Myocyte (in vitro differentiated cells): ENCODE data around the gene TMEM63C. TPM values are rescaled to one million over a fixed set of nuclear protein-coding genes. Genes with fewer than 3 reads are reported as not detected.

Experiments used
- DNase-seq: peaks from one replicate; pipeline ENCODE4 v3.0.0-alpha.2; 2012; ENCODE audit warnings: low read depth
- polyA plus RNA-seq: library from polyadenylated mRNA; unstranded; fragments of >200 nt; gene quantifications from one replicate; pipeline ENCODE4 v1.2.1, GENCODE V29; 2012; ENCODE audit warnings: missing spikeins
- total RNA-seq: library from RNA; depleted of rRNA; stranded (reverse); fragments of >200 nt; gene quantifications from 2 replicates; pipeline ENCODE4 v1.2.3, GENCODE V29; 2014

TMEM63C gene
- total RNA-seq: 0.08 and 0.16 TPM in 2 replicates
- 0.04 TPM for polyA plus RNA-seq

GRCh38 chr14:77181603-77182437, at the start of gene TMEM63C:
TSS of gene TMEM63C (plus strand) at chr14:77181798. CDS start at chr14:77218814, 37,016 bp downstream.
- no peak for DNase-seq

- DNase-seq: no peak
Observed at GRCh38 chr14:77131871-77132486, 49.6 kb upstream of the TMEM63C start.

GRCh38 chr14:77133720-77134338, 47.8 kb upstream of the TMEM63C start:
- DNase-seq: peak; percentile 77

- no peak for DNase-seq
Observed at GRCh38 chr14:77139022-77139421, 42.6 kb upstream of the TMEM63C start.

DNA sequence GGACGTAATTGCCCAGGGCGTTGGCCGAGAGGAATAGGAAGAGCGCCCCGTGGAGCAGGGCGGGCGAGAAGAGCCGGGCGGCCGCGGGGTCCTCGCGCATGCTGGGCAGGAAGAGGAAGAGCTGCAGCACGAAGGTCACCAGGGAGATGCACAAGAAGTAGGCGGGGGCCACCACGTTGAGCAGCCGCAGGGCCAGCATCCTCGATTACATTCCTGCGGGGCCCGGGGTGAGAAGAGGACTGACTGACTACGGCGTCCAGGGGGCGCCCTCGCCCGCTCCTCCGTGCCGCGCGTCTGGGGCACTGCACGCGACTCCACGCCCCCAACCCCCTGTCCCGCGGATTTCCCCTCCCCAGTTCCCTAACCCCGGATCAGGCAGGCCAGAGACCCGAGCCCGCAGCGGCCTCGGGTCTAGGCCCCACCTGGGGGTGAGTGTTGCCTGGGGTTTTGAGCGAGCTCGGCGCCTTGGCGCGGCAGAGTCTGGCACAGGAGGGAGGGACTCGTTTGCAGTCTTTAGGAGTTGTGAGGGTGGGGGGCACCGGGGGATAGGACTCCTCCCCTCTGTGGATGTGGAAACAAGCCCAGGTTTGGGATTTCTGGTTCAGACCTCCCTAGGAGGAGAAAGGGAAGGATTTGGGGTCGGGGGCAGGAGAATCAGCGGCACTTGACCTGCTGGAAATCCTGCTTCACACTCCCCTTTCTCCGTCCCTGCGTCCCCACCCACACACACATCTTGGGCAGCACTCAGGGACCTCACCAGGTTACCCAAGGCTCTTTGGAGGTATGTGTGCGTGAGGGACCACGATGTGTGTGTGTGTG, 41.8 kb upstream of the TMEM63C start:
- DNase-seq: no peak

- DNase-seq: no peak
Observed at GRCh38 chr14:77140359-77141213, 41.0 kb upstream of the TMEM63C start.

DNA sequence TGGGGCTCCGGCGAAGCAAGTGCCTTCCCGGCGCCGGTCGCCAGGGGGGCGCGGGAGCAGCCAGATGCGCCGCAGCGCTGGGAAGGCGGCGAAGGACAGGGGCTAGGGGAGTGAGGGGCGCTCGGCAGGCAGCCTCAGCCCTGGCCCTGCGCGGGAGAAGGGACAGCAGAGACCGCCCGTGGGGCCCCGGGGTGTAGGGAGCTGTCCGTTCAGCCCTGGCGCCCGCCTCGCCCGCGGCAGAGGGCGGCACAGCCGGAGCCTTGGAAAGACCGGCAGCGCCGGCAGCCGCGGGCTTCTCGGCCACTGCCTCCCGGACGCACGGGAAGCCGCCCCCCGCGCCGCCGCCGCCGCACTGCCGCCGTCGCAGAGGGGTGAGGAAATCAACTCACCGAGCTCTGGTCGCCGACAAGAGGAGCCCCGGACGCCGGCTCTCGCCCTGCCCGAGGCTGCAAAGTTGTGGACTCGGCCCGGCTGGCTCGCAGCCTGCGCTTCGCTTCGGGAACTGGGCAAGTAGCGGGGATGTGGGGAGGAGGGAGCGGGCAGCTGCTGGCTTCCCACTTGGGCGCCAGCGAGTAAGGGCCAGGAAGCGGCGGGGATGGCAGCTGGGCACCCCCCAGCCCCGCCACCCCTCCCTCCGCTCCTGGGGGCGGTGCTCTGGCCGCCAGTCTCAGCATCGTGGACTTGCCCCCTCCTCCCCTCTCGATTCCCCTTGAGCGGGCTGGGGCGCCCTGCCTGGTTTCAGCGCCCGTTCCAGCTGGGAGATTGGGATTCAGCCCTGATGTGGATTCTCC, 40.2 kb upstream of the TMEM63C start, which contains the start of gene ZDHHC22:
Gene ZDHHC22 (minus strand): TSS at position 578 of the 791 bp plus-strand sequence. CDS start 2,053 bp downstream, outside the sequence.
- DNase-seq: peak; percentile 65

DNA sequence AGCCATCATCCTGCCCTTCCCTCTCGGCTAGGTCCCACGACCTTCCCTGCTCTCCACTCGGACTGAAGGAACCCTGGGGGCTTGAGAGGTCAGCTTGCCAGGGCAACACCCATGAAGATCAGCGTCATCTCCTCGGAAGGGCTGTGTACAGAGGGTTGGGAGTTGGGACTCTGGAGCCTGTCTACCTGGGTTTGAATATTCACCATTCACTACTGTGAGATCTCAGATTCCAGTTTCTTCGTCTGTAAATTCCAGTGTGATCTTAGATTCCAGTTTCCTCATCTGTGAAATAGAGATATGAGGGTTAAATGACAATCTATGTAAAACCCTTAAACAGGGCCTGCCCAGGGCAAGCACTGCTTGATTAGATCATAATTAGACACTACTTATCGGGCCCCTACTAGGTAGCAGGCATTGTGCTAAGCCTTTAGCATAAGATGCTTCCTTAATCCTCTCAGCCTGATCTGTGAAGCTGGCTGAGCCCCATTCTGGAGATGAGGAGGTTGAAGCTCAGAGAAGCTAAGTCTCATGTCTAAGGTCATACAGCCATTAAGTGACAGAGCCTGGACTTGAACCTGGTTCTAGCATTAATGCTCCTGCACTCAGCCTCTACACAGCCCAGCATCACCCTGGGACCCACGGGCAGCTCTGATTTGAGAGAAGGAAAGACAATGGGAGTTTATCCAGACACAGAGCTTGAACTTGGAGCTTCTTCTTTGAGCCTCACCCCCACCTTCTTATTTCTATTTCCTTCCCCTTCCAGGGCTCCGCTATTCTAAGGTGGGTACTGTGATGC, 39.4 kb upstream of the TMEM63C start:
- no peak for DNase-seq

DNA sequence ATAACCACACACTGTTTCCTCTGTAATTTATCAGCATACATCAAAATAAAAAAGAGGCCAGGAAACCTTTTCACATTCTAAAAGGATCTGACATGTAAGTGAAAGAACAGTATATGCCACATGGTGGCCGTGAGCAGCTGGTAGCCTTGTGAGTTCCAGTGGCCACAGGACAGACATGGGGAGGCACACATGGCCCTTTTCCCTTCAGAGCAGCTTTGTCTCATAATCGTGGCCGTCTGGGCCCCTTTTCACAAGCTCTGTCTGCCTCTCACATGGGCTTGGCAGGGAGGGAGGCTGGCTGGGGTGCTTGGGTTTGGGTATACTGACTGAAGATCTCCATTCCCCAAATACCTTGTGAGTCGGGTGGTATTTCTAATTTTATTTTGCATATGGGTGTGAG, 38.5 kb upstream of the TMEM63C start:
- DNase-seq: no peak

DNA sequence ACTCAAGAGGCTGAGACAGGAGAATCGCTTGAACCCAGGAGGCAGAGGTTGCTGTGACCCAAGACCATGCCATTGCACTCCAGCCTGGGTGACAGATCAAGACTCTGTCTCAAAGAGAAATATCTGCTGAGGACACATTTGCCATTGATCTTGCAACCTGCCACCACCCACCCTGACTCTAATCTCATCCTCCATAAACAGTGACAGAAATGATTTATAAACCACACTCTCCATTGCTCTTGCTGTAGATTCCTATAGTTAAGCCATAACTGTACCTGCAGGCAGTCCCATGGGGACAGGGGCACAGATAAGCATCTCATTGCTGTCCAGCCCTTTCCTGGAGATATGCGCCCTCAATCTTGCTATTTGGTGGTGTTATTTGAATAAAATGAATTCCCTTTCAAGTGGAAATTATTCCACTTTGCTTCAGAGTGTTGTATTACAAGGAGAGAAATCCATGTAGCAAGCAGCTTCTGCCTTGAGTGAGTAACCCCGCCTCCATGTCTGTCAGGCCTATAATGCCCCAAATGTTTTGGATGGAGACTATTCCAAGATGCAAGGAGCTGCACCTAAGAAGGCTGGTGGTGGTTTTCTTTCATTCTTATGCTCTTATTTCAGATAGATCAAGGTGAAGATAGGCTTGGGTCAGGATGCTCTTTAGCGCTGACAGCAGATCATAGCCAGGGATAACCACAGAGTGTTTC, 37.0 kb upstream of the TMEM63C start:
- DNase-seq: no peak

- no peak for DNase-seq
Observed at GRCh38 chr14:77145975-77146740, 35.4 kb upstream of the TMEM63C start.

GRCh38 chr14:77148510-77149231, 32.9 kb upstream of the TMEM63C start:
- DNase-seq: peak; percentile 73

DNA sequence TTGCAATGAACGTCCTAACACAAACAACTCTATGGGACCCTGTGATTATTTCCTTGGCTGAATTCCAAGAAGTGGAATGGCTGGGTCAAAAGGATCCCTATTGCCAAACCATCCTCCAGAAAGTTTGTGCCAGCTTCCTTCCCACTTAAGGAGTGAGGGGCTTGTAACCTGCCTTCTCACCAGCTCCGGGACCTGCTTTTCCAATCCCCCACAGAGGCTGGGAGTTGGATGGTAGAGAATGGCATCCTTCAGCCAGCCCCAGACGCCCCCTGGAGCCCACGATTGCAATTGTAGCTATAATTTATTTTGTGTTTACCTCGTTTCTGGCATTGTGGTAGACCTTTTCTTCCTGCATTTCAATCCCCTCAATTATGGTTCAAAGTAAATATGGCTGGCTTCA, 30.4 kb upstream of the TMEM63C start:
- no peak for DNase-seq

DNA sequence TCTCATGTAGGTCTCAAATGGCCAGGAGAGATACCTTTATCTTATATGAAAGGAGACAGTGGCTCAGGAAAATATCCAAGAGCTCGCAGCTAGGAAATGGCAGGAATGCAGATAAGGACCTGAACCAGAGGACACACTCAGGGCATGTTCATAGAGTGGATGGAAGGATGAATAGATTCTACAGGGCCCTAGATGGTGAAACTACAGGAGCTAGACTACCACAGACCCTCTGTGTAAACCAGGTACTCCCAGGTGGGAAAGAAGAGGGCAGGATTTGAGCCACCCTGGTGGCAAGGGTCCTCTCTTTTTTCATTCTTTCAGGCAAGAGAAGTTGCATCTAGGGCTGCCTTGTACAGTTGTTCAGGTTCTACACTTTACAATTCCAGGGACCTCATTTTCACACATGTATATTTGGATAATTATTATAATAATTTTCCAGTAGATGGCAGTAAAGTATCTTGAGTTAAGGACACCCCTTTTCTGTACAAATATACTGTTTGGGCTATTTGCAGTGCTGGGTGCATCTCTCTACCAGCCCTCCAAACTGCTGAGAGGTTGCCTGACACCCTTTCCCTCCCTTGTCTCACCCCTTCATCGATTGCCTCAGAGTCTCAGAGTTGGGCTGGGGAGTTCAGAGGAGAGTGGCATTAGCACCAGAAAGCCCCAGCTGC, 29.5 kb upstream of the TMEM63C start:
- DNase-seq: peak; percentile 37

DNA sequence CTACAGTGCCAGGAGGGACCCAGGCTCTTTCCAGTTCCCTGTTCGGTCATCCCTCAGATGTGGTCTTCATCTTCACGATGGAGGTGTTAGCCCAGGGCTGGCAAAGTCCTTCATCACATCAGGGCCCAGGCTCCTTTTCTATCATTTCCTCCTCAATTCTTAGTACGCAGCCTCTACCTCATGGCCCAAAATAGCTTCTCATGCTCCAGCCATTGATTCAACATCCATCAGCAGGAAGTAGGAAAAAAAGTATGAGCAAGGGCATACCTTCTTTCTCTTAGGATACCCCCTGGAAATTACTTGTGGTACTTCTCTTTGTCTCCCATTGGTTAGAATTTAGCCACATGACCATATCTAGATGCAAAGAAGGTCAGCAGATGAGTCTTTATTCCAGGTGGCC, 27.8 kb upstream of the TMEM63C start:
- no peak for DNase-seq

- no peak for DNase-seq
Observed at GRCh38 chr14:77154421-77154820, 27.2 kb upstream of the TMEM63C start.
